Central memory CD8-positive, alpha-beta T cell (primary cell): ENCODE measurements around the gene CLDN25.
"Not testable (repeated sequence)": the region's sequence is repeated elsewhere in the genome, so short reads cannot be mapped to it uniquely, and the experiment has no call there.

ENCODE experiments used
- ATAC-seq: fragments of 150-1000 bp; cut with Tn5 transposase; replicated peaks from 2 replicates; pipeline ENCODE4 v1.10.0; 2022; ENCODE audit warnings: mild to moderate bottlenecking, moderate FRiP score, moderate number of reproducible peaks; ENCODE audit not compliant: poor library complexity, severe bottlenecking; ENCODE audit errors: extremely low read depth
- DNase-seq, 2 donors: peaks; one replicate each; pipeline ENCODE4 v3.0.0; 2021; ENCODE audit warnings: low spot score in 2 of 2
- H3K27ac Mint-ChIP-seq: one replicate; pipeline ENCODE4 v1.8.0; 2022; ENCODE audit warnings: low read depth, mild to moderate bottlenecking, moderate library complexity, mixed read lengths
- H3K27me3 Mint-ChIP-seq: one replicate; pipeline ENCODE4 v1.8.0; 2022; ENCODE audit warnings: mixed read lengths
- H3K36me3 Mint-ChIP-seq: one replicate; pipeline ENCODE4 v1.8.0; 2022; ENCODE audit warnings: mild to moderate bottlenecking, moderate library complexity, mixed read lengths; ENCODE audit not compliant: insufficient read depth
- H3K4me1 Mint-ChIP-seq: one replicate; pipeline ENCODE4 v1.8.0; 2022; ENCODE audit warnings: mixed read lengths
- H3K4me3 Mint-ChIP-seq: one replicate; pipeline ENCODE4 v1.8.0; 2022; ENCODE audit warnings: mild to moderate bottlenecking, moderate library complexity, mixed read lengths
- H3K9me3 Mint-ChIP-seq: one replicate; pipeline ENCODE4 v1.8.0; 2022; ENCODE audit warnings: mixed read lengths

Gene CLDN25

DNA sequence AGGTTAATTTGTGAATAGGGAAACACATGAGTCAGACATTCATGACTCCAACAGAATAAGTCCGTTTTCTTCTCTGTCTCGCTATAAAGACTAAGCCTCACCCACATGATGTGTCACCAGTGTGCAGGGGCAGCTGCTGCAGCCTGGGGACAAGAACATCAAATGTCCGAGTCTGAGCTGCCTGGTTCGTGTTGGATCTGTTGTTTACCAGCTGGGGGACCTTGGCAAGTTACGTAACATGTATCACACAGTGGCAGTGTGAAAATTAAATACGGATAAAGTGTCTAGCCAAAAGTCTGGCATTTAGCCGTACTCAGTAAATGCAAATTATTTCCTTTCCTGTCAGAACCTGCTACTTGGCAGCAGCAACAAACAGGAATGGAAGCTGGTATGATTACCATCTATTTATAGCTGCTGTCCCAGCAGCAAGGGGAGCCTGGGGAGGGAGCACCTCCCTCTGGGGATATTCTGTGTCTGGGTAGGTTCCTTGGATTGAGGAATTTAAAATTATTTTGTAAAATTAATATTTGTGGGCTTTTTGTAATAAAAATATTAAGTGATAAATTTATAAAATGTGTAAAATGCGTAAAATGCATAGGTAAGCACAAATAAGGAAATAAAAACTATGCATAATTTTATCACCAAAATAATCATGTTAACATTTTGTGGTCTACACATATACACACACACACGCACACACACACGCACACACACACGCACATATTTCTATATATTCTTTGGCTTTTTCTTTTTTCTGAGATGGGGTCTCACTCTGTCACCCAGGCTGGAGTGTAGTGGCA lies 1.3 kb upstream of the CLDN25 start:
- peaks cover 7% of the 10 kb centered on the region for H3K36me3 Mint-ChIP-seq
- no peaks in the 10 kb centered on the region for H3K9me3 Mint-ChIP-seq
- ATAC-seq: no peak
- peaks cover 47% of the 10 kb centered on the region for H3K27me3 Mint-ChIP-seq
- H3K4me3 Mint-ChIP-seq: no peak overlapping the region
- H3K4me1 Mint-ChIP-seq: peaks cover 4% of the 10 kb centered on the region
- no peak overlapping the region for H3K27ac Mint-ChIP-seq
- no peak for DNase-seq

DNA sequence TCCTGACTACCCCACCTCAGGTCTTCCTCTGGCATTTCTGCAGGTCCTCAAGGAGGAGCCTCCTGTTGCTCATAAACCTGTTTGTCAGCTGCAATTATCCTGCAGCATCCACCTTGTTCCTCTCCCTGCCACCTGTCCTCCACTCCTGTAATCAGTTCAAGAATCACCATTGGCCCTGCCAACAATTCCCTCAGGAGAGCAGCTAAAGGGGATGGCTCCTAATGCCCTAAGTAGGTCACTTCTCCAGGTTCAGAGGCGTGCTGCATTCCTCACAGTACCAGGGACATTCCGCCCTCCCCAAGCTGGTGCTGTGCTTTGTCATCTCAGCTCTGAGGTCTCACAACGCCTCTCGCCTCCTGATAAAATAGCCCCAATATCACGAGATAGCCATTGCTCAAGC lies 2.1 kb downstream of the CLDN25 start:
- ATAC-seq (no peak), DNase-seq (no peak)
- H3K4me3 Mint-ChIP-seq: no peak overlapping the region
- H3K4me1 Mint-ChIP-seq: no peaks in the 10 kb centered on the region
- no peak overlapping the region for H3K27ac Mint-ChIP-seq
- H3K27me3 Mint-ChIP-seq: peaks cover 69% of the 10 kb centered on the region
- H3K9me3 Mint-ChIP-seq: no peaks in the 10 kb centered on the region
- H3K36me3 Mint-ChIP-seq: no peaks in the 10 kb centered on the region

DNA sequence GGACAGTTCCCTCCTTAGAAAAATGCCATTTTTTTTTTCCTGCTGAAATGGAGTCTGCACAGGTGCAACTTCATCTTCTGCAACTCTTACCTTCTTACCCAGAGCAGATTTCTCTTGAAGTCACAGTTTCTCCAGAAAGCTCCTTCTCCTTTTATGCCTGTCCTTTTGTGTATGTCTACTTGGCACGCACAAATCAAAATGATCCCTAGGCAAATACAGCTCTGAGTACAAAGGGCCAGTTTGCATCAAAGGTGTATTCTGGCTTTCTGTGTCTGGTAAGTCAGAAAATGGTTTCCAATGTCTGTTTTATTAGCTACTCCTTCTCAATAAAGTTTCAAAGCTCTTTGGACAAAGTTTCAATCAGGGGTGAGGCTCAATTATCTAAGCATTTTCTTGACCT lies 2.5 kb downstream of the CLDN25 start:
- H3K27ac Mint-ChIP-seq: no peak overlapping the region
- H3K4me1 Mint-ChIP-seq: no peaks in the 10 kb centered on the region
- ATAC-seq (no peak), DNase-seq (no peak)
- no peak overlapping the region for H3K4me3 Mint-ChIP-seq
- no peaks in the 10 kb centered on the region for H3K36me3 Mint-ChIP-seq
- H3K9me3 Mint-ChIP-seq: no peaks in the 10 kb centered on the region
- H3K27me3 Mint-ChIP-seq: peaks cover 69% of the 10 kb centered on the region

DNA sequence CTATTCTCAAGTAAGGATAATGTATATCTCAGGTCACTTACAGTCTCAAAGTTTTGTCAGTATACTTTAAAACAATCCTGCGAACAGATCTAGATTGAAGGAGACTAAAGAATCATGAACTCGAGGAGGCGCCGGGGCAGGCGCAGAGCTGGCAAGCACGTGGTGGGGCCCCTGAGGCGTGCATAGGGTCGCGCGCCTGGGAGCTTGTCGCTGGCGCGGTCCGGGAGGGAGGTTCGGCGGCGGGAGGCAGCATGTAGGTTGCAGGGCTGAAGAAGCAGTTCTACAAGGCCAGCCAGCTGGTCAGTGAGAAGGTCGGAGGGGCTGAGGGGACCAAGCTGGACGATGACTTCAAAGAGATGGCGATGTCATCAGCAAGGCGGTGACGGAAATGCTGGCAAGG lies 9.4 kb downstream of the CLDN25 start:
- H3K9me3 Mint-ChIP-seq, H3K36me3 Mint-ChIP-seq, ATAC-seq, DNase-seq, H3K4me3 Mint-ChIP-seq, H3K27ac Mint-ChIP-seq, H3K4me1 Mint-ChIP-seq: not testable (repeated sequence)
- peaks cover 17% of the 10 kb centered on the region for H3K27me3 Mint-ChIP-seq

DNA sequence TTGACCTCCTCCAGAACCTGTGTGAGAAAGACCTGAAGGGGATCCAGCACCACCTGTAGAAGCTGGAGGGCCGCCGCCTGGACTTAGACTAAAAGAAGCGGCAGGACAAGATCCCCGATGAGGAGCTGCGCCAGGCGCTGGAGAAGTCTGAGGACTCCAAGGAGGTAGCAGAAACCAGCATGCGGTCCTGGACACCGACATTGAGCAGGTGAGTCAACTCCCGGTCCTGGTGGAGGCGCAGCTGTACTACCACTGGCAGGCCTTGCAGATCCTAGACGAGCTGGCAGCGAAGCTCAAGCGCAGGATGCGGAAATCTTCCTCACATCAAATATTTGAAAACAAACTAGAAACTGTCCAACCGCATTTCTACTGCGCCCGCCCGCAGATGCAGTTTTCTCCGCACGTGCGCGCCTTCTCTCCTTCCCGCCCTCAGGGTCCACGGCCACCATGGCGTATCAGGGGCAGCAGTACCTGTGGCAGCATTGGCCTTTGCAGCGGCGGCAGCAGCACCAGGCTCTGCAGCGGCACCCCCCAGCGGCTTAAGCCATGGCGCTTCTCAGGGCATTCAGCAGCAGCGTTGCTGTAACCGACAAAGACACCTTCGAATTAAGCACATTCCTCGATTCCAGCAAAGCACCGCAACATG lies 10.2 kb downstream of the CLDN25 start:
- peaks cover 9% of the 10 kb centered on the region for H3K27me3 Mint-ChIP-seq
- no peaks in the 10 kb centered on the region for H3K9me3 Mint-ChIP-seq
- H3K27ac Mint-ChIP-seq: no peak overlapping the region
- peaks cover 2% of the 10 kb centered on the region for H3K36me3 Mint-ChIP-seq
- H3K4me3 Mint-ChIP-seq: no peak overlapping the region
- ATAC-seq (no peak), DNase-seq (no peak)
- no peaks in the 10 kb centered on the region for H3K4me1 Mint-ChIP-seq

DNA sequence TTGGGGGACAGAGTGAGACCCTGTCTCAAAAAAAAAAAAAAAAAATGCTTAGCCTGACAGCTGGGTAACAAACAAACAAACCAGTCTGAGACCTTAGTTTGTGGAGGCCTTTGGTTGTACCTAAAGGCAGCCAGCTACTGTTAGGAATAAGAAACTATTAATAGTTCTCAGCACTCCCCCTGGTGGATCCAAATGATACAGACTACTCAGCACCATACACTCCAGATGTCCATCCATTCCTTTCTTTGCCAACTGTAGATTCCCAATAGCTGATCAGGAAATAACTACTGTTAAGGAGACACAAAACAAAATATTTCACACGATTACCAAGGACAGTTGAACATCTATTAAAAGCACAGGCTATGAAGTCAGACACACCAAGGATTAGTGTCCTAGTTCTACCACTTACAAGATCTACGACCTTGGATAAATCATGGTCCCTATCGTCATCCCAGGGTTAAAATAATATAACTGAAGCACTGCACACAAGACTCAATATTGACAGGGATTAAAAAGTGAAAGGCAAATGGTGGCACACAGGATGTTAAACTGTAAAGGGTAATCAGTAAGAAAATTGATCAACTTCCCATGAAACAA lies 17.2 kb downstream of the CLDN25 start:
- no peaks in the 10 kb centered on the region for H3K27me3 Mint-ChIP-seq
- H3K4me3 Mint-ChIP-seq: no peak overlapping the region
- no peak overlapping the region for H3K27ac Mint-ChIP-seq
- ATAC-seq (no peak), DNase-seq (no peak)
- no peaks in the 10 kb centered on the region for H3K9me3 Mint-ChIP-seq
- no peaks in the 10 kb centered on the region for H3K4me1 Mint-ChIP-seq
- peaks cover 30% of the 10 kb centered on the region for H3K36me3 Mint-ChIP-seq

DNA sequence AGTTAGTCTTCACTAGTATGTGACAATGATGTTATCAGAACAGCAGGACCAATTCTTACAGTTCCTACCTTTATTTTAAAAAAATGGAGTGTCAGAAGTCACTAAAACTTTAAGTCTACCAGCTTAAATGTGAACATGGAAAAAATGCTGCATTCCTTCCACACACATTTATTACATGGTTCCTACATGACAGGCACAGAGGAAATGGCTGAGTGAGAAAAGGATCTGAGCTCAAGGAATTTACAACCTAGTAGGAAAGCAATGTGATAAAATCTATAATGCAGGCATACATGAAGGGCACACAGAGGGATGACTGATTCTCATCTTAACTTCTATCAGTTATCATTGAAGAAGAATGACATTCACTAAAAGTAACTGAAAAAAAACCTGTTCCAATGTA lies 23.0 kb downstream of the CLDN25 start:
- ATAC-seq (no peak), DNase-seq (no peak)
- Mint-ChIP-seq H3K4me1 (no peaks in the 10 kb centered on the region), H3K4me3 (no peak overlapping the region), H3K9me3 (no peaks in the 10 kb centered on the region), H3K36me3 (peaks cover 66% of the 10 kb centered on the region), H3K27me3 (no peaks in the 10 kb centered on the region), H3K27ac (no peak overlapping the region)

DNA sequence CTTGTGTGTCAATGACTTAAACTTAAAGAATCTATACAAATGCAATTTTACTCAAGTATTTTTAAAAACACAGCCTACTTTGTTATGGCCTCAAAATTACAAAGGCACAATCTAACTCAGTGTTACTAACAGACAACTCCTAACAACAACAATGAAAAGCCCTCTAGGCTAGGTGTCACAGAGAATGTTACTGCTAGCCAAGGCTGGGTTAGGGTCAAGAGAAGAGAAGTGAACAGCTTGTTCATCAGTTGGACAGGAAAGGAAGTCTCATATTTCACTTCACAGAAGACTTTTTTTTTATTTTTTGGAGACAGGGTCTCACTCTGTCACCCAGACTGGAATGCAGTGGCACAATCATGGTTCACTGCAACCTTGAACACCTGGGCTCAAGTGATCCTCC lies 26.0 kb downstream of the CLDN25 start:
- H3K36me3 Mint-ChIP-seq: peaks cover 64% of the 10 kb centered on the region
- no peak overlapping the region for H3K4me3 Mint-ChIP-seq
- H3K27me3 Mint-ChIP-seq: no peaks in the 10 kb centered on the region
- H3K9me3 Mint-ChIP-seq: no peaks in the 10 kb centered on the region
- DNase-seq (no peak), ATAC-seq (no peak)
- no peaks in the 10 kb centered on the region for H3K4me1 Mint-ChIP-seq
- no peak overlapping the region for H3K27ac Mint-ChIP-seq

DNA sequence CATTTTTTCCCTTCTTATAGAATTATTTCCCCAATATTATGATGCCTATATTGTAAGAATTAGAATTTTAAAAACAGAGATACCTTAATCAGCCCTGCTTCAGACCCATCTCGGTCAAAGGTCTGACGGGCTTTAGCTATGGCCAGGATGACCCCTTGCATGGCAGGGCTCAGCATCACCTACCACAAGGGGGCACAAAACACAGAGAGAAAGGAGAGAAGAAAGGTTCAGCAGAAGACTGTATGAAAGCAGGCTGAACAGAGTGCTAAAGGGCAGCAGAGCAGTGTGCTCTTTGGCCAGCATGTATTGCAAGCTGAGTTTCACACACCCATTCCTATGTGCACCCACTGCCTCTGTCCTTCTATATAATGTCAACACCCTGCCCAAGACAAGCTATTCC lies 26.8 kb downstream of the CLDN25 start:
- ATAC-seq (no peak), DNase-seq (no peak)
- H3K4me1 Mint-ChIP-seq: no peaks in the 10 kb centered on the region
- peaks cover 58% of the 10 kb centered on the region for H3K36me3 Mint-ChIP-seq
- no peaks in the 10 kb centered on the region for H3K27me3 Mint-ChIP-seq
- H3K9me3 Mint-ChIP-seq: no peaks in the 10 kb centered on the region
- no peak overlapping the region for H3K4me3 Mint-ChIP-seq
- H3K27ac Mint-ChIP-seq: no peak overlapping the region

DNA sequence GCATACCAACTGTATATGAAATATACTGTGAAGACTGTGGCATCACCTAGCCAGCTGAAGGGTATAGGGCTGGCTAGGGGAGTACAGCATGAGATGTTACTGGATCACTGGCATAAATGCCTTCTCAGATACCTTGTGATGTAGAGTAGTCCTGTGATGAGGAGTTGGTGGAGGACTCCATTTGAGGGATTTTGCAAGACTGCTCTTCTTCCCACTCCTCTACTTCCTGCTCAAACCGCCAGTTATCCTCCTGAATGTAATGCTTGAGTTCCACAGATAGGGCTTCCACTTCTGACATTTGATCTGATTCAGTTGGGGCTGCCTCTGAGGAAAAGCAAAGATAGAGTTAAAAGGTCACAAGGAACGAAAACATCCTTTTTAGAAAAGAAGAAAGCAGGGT lies 29.3 kb downstream of the CLDN25 start:
- H3K27me3 Mint-ChIP-seq: no peaks in the 10 kb centered on the region
- H3K27ac Mint-ChIP-seq: no peak overlapping the region
- H3K4me3 Mint-ChIP-seq: no peak overlapping the region
- peaks cover 59% of the 10 kb centered on the region for H3K36me3 Mint-ChIP-seq
- ATAC-seq: no peak
- no peaks in the 10 kb centered on the region for H3K9me3 Mint-ChIP-seq
- DNase-seq: no peak
- H3K4me1 Mint-ChIP-seq: no peaks in the 10 kb centered on the region

DNA sequence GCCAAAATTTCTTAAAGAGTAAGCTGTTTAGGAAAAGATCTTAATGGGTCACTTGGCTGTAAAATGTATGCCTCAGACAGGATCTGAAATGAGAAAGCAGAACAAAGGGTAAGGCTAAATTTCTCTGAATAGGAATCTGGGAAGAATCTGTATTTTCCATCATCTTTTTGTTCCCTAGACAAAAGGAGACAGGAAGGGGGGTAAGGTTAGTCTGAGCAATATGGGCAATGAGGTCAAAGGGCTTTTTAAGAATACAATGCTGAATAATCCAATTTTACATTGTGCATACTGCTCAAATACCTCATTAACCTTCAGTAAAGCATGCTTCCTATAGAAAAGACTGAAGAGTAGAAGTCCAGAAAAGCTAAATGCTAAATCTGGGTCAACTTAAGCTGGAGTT lies 34.6 kb downstream of the CLDN25 start:
- Mint-ChIP-seq H3K27me3 (no peaks in the 10 kb centered on the region), H3K27ac (no peak overlapping the region), H3K36me3 (peaks cover 38% of the 10 kb centered on the region), H3K4me3 (no peak overlapping the region), H3K4me1 (no peaks in the 10 kb centered on the region), H3K9me3 (no peaks in the 10 kb centered on the region)
- ATAC-seq: no peak
- DNase-seq: no peak

DNA sequence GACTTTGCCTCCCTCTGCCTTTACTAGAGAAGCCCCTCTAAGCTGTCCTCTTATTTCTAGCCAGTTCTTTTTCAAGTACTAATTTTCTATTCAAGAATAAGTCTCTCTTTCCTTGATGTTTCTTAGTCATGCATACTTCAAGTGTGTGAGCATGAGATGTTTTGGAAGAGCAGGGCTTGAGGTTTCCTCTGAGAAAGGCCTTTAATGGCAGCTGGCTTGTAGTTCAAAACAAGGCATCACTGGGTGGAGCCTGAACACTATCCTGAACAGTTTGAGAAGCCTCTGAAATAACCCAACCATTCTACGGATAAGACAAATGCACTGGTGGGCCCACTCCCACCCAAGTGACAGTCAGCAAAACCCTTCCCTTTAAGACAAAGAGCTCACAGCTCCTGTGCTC lies 37.6 kb downstream of the CLDN25 start:
- H3K27me3 Mint-ChIP-seq: no peaks in the 10 kb centered on the region
- H3K36me3 Mint-ChIP-seq: peaks cover 36% of the 10 kb centered on the region
- no peaks in the 10 kb centered on the region for H3K9me3 Mint-ChIP-seq
- H3K4me1 Mint-ChIP-seq: no peaks in the 10 kb centered on the region
- H3K27ac Mint-ChIP-seq: no peak overlapping the region
- DNase-seq: no peak
- H3K4me3 Mint-ChIP-seq: no peak overlapping the region
- ATAC-seq: no peak

DNA sequence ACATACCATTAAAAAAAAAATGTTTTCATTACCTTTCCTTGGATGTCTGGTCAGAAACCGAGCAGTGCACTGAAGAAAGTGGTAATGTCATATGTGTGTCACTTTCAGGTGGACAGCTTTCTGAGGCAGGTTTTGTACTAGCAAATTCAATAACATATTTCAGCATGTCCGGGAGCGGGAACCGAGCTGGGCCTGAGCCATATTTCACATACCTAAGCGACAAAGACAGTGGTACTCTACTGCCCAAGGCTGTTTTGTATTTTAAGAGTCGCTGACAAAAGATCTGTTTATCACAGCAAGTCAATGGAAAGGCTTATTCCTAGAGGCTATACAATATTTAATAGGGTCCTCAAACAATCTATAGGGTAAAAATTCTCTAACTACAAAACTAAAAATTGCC lies 38.0 kb downstream of the CLDN25 start:
- Mint-ChIP-seq H3K27me3 (no peaks in the 10 kb centered on the region), H3K4me1 (no peaks in the 10 kb centered on the region), H3K9me3 (no peaks in the 10 kb centered on the region), H3K36me3 (peaks cover 38% of the 10 kb centered on the region), H3K4me3 (no peak overlapping the region), H3K27ac (no peak overlapping the region)
- DNase-seq: no peak
- no peak for ATAC-seq
